UCSD-AML1 (cell line): ENCODE measurements around the gene PPP1R36.
"Not testable (repeated sequence)": the region's sequence is repeated elsewhere in the genome, so short reads cannot be mapped to it uniquely, and the experiment has no call there.

Experiments used
- DNase-seq: peaks from one replicate; lab custom pipeline; 2025; ENCODE audit not compliant: unreplicated experiment; lab: John Stamatoyannopoulos, UW

PPP1R36 gene

DNA sequence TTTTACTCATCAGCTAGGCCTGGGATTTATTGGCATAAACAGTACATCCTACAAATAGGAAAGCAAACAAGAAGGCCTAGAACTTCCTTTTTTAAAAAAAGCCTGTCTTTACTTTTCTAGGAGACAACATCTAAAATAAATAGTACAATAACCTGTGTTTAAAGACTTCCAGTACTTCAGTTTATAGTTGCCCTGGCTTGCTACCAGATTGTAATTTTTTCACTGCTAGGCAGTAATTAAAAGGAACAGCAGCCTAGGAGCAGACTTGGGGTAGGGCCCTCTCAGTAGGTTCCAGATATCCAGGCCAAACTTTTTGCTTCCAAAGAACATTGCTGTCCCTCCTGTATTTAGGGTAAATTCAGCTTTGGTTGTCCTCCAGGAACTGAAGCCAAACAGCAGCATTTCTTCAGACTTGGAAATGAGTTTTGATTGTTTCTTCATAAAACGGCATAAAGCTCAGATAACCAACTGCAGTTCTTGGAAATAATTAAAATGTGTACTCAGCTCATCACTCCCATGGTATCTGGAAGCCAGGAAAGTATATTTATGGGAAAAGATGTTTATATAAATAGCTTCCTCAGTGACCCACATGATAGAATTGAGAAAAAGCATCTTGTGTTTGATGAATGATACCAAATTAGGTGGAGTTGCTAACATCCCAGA, 61.7 kb downstream of the PPP1R36 start:
- no peak for DNase-seq

DNA sequence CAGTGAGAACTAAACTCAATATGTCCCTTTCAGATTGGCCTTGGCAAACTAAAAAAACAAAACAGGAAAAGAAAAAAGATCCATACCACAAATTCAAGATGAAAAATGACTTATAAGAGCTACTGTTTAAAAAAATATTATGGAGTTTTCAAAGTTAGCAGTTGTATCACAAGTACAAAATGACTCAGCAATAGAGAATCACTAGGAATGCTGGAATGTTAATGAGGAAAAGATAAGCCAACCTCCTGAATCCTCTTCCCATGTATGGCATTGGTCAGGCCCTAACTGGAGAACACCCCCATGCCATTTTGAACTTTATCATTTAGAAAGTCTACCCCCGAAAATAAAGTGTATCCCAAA, 62.2 kb downstream of the PPP1R36 start:
- no peak for DNase-seq

DNA sequence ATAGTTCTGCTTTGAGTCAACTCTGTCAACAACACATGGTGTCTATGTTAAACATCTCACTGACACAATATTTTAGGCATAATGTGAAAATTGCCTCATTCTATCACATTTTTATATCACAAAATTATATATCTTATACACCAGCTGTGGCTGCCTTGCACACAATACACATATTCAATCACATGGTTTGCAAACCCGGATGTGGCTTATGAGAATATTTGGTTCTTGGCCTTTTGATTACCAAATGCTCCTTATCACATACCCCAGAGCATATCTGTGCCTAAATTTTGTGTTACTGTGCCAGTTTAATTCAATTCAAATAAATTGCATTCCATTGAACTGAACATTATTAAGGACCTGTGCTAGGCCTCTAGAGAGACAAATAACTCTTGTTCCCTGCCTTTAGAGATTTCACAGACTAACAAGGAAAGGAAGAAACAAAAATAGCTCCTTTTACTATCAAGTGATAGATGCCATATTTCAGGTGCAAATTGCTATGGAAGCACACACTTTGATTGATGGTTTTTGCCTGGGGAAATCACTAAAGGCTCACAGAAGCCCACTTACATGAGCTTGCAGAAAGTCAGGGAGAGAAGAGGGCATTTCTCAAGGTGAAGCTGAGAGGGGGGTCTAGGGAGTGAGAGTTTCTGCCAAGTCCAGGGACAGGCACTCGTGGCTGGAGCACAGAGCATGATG, 63.4 kb downstream of the PPP1R36 start:
- no peak for DNase-seq

DNA sequence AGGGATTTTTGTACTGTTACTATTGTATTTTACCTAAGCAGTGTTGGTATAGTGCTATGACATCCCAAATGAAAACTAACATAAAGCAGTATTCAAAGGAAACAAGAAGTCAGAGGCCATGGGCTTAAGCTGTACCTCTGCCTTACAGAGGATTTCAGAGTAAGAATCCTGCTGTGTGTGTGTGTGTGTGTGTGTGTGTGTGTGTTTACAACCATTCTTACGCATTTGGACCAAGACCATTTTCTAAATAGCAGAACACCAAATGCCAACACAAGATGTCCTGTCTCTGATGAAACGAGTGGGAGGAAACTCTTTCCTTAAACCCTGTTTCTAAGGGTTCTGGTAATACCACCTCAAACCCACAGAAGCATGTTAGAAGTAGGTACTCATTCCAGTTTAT, 64.4 kb downstream of the PPP1R36 start:
- DNase-seq: no peak

DNA sequence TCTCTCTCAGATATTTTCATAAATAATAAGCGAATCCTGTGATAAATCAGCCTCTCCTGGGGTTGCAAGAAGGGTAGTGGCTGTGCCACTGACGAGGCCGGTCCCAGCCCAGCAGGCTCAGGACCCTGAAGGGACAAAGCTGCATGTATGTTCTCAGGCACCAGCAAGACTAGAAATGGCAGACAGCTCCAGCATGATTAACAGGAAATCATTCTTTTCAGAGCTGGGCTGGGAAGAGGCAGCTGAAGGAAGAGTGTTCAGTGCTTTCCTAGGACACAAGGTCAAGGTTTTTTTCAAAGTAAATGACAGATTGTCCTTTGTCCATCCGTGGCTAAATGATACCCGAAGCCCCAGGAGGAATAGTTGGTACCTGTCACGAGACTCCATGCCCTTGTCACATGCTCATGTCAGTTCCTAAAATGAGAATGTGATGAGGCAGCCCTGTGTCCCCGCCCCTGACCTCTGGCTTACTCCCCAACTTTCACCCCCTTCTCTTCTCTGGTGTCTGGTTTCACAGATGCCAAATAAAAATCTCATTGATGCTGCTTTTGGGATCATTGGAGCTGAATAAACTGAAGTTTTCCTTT, 65.1 kb downstream of the PPP1R36 start:
- DNase-seq: no peak

DNA sequence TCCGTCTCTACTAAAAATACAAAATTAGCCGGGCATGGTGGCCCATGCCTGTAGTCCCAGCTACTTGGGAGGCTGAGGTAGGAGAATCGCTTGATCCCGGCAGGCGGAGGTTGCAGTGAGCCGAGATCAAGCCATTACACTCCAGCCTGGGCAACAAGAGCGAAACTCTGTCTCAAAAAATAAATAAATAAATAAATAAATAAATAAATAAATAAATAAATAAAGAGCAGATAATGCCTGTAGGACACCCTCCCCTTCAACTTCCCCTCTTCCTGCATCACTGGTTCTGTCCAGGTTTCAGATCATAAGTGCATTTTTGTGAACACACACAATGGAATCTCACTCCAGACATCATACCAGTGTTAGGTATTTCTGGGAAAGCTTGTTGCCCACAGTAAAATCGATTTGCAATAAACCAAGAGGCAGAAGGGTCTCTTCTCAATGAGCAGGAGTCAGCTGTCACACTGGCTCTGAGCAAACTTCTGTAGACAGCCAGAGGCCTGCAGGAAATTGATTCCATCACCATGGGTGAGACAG, 68.2 kb downstream of the PPP1R36 start:
- DNase-seq: not testable (repeated sequence)

DNA sequence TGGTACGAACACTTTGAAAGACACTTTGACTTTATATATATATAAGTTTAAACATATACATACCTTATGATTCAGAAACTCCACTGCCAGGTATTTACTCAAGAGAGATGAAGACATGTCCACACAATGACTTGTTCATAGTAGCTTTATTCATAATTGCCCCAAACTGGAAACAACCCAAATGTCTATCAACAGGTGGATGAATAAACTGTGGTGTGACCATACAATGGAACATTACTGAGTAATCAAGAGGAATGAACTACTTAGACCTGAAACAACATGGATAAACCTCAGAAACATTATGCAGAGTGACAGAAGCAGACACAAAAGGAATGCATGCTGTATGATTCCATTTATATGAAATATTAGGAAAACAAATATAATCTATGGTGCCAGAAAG, 71.1 kb downstream of the PPP1R36 start:
- DNase-seq: no peak

DNA sequence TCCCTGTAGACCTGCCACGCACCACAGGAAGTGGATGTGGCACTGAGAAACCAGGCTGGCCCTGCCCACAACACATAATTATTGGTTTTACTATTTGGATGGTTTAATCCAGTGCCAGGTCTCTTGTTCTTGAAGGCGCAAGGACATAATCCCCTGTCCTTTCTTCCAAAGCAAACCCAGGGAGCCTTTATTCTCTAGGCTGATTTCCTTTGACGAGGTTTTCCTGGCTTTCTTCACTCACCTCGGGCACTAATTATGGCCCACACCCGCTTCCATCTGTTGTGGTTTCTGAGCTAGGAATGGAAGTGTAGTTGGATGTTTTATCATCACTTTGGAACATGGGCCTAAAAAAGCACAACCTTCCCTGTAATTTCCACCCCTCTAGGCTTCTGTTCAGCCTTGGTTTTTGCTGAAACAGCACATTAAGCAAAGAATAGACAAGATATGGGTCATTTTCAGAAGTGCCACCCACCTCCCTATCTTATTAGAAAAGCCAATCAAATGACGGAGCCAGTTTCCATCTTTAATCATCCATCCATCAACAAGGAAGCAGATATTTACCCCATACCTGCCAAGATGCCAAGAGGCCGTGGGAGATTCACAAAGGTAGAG, 73.9 kb downstream of the PPP1R36 start:
- DNase-seq: no peak

DNA sequence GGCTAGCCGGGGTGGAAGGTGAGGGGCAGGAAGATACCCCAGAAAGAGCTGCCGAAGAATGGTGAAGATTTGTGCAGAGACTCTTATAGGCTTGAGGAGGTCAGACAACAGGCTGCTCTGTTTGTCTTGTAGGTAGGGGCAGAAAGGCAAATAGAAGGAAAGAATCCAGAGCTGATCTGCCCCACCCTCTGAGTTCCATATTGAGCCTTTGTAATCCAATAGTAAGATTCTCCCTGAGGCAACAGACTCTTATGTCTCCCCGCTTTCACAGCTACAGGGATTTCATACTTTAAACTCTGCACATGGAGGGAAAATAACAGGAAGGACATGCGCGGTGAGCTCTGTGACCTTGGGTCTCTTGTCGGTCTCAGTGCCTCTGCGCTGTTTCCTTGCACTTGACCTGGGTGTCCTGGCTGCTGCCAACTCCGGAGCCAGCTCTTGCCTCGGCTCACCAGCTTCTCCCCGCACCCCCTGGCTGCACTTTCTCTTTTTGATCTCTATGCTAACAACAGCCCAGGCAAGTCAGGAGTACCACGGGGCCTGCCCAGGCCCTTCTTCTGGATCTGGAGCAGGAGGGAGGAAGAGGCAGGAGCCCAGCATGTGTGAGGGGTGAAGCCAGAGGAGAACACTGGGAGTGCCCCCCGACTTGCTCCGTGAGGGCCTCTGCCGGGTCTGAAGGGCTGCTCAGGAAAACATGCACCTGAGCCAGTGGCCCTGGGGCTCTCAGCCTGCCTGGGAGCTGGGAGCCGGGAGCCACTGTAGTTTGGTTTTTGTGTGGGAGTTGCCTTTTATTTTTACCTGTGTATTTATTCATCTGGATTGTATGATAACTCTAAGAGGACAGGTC, 75.8 kb downstream of the PPP1R36 start:
- DNase-seq: no peak

DNA sequence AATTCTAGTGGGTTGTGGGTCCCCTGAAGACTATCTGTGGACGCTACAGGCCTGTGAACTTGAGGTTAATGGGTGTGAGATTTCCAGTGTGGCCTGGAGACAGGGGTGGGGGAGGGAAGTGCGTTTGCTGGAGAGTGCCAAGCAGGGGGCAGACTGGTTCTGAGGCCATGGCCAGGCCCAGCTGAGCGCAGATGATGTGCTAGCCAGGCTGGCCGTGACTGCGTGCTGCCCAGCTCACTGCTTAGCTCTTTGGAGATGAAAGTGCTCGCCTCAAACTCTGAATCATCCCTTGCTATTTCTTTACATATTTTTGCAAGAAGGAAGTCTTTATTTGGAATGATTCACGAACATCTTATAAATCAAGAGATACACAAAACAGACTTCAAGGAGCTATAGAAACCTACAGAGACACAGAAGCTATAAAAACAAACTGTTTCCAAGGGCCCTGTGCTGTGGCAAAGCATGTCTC, 79.2 kb downstream of the PPP1R36 start:
- no peak for DNase-seq

DNA sequence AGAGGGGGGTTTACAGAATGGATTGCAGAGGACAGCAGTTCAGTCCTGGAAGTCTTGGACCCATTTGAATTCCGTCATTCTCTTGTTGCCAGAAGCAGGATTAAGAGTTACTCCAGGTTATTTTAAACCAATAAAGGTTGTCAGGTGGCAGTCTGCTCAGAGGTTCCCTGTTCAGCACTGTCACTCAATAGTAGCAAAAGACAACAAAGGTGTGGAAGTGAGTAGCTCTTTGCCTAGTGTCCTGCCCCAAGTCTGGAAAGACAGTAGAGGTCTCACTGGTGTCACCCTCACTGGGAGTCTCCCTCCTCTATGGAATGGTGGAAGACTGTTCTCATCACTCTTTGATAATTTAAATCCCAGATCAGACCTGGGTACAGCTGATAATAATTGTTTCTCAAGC, 81.0 kb downstream of the PPP1R36 start:
- DNase-seq: no peak

DNA sequence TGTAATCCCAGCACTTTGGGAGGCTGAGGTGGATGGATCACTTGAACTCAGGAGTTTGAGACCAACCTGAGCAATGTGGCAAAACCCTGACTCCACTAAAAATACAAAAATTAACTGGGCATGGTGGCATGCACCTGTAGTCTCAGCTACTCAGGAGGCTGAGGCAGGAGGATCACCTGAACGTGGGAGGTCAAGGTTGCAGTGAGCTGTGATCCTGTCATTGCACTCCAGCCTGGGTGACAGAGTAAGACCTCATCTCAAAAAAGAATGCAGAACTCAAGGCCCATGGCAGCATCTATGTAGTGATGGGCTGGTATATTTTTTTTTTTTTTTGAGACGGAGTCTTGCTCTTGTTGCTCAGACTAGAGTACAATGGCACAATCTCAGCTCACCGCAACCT, 81.5 kb downstream of the PPP1R36 start:
- DNase-seq: not testable (repeated sequence)

DNA sequence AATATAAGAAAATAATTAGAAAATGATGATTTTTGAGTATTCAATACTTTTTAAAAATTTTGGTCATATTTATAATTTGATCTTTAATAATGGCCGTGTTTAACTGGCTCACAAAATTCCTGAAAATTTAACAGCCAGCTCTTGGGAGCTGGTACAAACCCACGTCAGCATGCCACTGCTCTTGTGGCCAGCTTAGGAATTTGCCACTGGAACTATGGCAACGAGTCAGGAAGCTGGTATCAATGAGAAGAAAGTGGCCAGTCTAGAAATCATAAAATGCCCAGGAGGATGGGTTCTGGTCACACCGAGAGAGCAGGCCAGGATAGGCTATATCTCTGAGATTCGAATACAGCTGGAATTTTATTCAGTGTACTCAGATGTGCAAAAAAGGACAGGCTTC, 82.3 kb downstream of the PPP1R36 start:
- no peak for DNase-seq

DNA sequence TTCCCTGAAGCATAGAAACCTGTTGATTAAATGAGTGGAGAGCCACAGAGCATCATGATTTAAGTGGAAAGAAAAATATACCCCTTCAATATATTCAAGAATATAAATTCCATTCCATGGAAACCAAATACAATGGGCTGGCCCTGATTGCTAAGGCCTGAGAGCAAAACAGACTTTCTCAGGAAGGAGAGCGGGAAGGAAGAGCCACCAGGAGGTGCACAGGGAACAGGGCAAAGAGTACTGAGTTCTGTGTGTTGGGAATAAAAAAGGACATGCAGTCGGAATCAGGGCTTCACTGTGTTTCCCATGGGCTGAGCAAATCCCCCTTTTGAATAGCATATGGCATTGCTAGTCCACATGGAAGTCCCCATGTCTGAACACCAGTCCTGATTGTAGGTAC, 84.8 kb downstream of the PPP1R36 start:
- DNase-seq: no peak

DNA sequence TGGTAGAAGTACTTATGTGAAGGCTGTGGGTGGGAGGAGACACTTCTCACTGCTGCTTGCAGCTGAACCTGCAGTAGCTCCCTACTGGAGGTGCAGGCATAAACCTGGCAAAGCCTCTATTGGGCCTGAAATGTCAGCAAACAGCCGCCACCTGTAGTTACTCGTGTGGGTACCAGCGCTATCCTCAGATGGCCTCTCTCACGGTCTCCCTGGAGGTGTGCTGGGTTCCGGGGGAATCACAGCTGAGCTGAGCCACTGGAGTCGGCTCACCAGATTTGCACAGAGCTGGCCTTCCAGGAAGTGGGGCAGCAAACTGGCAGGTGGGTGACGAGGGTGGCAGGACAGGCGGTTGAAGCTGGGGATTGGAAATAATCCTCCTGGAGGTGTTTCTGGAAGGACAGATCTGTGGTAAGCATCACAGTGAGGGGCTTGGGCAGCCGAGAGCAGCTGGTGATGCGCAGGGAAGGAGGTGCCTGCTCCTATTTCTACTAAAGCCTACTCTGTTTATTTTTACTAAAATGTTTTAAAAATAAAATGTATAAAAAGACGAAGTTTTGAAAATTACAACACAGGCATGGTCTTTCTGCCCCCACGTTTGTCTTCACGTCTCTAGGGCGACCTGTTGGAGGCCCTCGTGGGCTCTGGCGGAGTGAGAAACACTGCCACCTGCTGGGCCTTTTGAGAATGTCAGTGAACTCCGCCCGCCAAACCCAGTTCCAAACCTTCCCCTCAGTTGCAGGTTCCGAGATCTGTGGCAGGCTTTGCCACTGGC, 86.6 kb downstream of the PPP1R36 start:
- DNase-seq: peak; percentile 76

DNA sequence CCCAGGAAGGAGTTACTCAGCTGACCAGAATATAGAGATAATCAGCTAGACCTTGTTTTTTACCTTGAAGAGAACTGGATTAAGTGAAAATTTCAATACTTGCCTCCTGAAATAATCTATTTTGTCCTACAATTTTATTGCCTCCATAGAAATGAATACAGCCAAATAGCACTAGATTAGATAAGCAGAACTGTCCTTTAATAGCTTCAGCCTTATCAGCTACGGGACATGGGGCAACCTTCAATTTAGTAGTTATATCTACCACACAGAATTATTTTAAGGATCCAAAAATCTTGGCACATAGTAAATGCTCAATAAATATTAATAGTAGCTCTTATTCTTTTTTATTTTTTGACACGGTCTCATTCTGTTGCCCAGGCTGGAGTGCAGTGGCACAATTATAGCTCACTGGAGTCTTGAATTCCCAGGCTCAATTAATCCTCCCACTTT, 87.2 kb downstream of the PPP1R36 start:
- DNase-seq: no peak

DNA sequence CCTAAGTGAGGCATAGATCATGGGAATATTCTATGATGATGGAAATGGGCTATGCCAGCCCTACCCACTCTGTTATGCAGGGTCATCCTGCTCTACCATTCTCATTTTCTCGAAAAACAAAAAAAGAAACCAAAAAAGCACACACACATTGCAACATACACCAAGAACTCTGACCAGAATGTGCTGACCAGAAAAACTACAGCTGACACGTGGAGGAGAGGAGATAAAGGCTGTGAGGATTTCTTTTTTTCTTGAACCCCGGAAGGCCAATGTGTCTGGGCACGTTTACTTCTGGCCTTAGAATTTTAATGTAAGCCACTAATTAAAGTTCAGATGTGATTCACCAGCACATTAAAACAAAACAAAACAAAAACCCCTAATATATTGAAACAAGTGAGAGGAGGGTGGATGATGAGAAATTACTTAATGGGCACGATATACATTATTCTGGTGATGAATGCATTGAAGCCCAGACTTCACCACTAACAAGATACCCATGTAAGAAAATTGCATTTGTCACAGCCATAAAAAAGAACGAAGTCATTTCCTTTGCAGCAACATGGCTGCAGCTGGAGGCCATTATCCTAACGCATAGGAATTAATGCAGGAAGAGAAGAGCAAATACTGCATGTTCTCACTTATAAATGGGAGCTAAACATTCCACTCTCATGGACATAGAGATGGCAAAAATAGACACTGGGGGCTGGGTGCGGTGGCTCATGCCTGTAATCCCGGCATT, 88.1 kb downstream of the PPP1R36 start:
- DNase-seq: no peak

DNA sequence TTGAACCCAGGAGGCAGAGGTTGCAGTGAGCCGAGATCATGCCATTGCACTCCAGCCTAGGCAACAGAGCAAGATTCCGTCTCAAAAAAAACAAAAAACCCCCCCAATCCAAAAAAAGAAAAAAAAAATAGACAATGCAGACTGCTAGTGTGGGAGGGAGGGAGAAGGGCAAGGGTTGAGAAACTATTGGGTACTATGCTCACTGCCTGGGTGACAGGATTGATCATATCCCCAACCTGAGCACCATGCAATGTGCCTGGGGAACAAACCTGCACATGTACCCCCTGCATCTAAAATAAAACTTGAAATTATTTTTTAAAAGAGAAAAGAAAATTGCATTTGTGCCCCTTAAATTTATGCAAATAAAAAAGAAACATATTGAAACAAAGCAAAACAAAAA, 88.9 kb downstream of the PPP1R36 start:
- no peak for DNase-seq
